Stimulated activated CD8-positive, alpha-beta memory T cell treated with anti-CD3 and anti-CD28 coated beads, Interleukin-15, amount 100 ng/mL, for 1 hour (primary cell): ENCODE results near the gene NTHL1.

ENCODE experiments used
- DNase-seq: peaks from one replicate; pipeline ENCODE4 v3.0.0-alpha.2; 2020; ENCODE audit warnings: low read depth

Gene NTHL1

GRCh38 chr16:2063861-2064260 lies 16.2 kb upstream of the NTHL1 start:
- no peak for DNase-seq

GRCh38 chr16:2062801-2063200 lies 15.2 kb upstream of the NTHL1 start:
- DNase-seq: no peak

- DNase-seq: no peak
Observed at GRCh38 chr16:2061526-2061925, 13.9 kb upstream of the NTHL1 start.

GRCh38 chr16:2061023-2061422 lies 13.4 kb upstream of the NTHL1 start:
- DNase-seq: no peak

- no peak for DNase-seq
Observed at GRCh38 chr16:2060346-2060745, 12.7 kb upstream of the NTHL1 start.

GRCh38 chr16:2058872-2059271 lies 11.2 kb upstream of the NTHL1 start:
- no peak for DNase-seq

- DNase-seq: no peak
Observed at GRCh38 chr16:2058420-2058819, 10.8 kb upstream of the NTHL1 start.

- DNase-seq: no peak
Observed at GRCh38 chr16:2057438-2057837, 9.8 kb upstream of the NTHL1 start.

- no peak for DNase-seq
Observed at GRCh38 chr16:2056681-2057407, 9.2 kb upstream of the NTHL1 start.

GRCh38 chr16:2056077-2056476 lies 8.4 kb upstream of the NTHL1 start:
- DNase-seq: no peak

- DNase-seq: no peak
Observed at GRCh38 chr16:2054543-2055245, 7.1 kb upstream of the NTHL1 start.

- no peak for DNase-seq
Observed at GRCh38 chr16:2053897-2054296, 6.3 kb upstream of the NTHL1 start.

- DNase-seq: no peak
Observed at GRCh38 chr16:2053211-2053610, 5.6 kb upstream of the NTHL1 start.

- DNase-seq: no peak
Observed at GRCh38 chr16:2048116-2048543, 496 bp upstream of the NTHL1 start.

GRCh38 chr16:2046893-2047329 lies 723 bp downstream of the NTHL1 start:
- no peak for DNase-seq

GRCh38 chr16:2045965-2046892 lies 1.4 kb downstream of the NTHL1 start:
- no peak for DNase-seq

- no peak for DNase-seq
Observed at GRCh38 chr16:2044541-2044940, 3.1 kb downstream of the NTHL1 start.

- no peak for DNase-seq
Observed at GRCh38 chr16:2043667-2044451, 3.8 kb downstream of the NTHL1 start.

GRCh38 chr16:2042986-2043666 lies 4.5 kb downstream of the NTHL1 start:
- DNase-seq: no peak

- DNase-seq: no peak
Observed at GRCh38 chr16:2042171-2042985, 5.3 kb downstream of the NTHL1 start.
